ENCODE measurements around the gene HSPBAP1. TPM values are rescaled to one million over a fixed set of nuclear protein-coding genes. Genes with fewer than 3 reads are reported as not detected.

The HSPBAP1 gene
- total and polyA plus RNA-seq, 2 donors from 2014 or later, result 8.3 to 12.5 TPM

- peaks cover 3 to 8% (median 6%) of the 10 kb centered on the region in 3 donors for H3K4me1 ChIP-seq (ENCODE audit: control insufficient read depth in 2 of 3, insufficient read depth in 2 of 3, low read depth in 1 of 3, low read length in 3 of 3)
- peak overlapping the region; percentile 43 to 78 (median 74) for H3K9ac ChIP-seq (ENCODE audit: low read length in 3 of 3)
- no peaks in the 10 kb centered on the region for H3K36me3 ChIP-seq (ENCODE audit: control insufficient read depth in 2 of 3, insufficient read depth in 3 of 3, low read length in 3 of 3)
- DNase-seq (no peak), FAIRE-seq (no peak)
- no peak for TF ChIP-seq CTCF (IDR thresholded peaks at IDR 0.05; ENCODE audit: borderline replicate concordance, extremely low read depth, insufficient read depth)
- no peaks in the 10 kb centered on the region for H3K27me3 ChIP-seq (ENCODE audit: control insufficient read depth, insufficient read depth, low read length)
- H3K4me3 ChIP-seq (ENCODE audit: low read length in 3 of 3), result peak overlapping the region; percentile 64 to 84 (median 77)
- peak overlapping the region; percentile 91 to 98 for H3K27ac ChIP-seq (ENCODE audit: low read depth in 2 of 2, low read length in 2 of 2)
- intact Hi-C loops (cut with DNase I), result no loop called here
- no peaks in the 10 kb centered on the region for H3K9me3 ChIP-seq (ENCODE audit: control insufficient read depth in 2 of 3, insufficient read depth in 1 of 3, low read length in 3 of 3)
Measured at GRCh38 chr3:122795674-122796195, 2.1 kb upstream of the HSPBAP1 start.

- FAIRE-seq, result no peak
- TF ChIP-seq CTCF (IDR thresholded peaks at IDR 0.05; ENCODE audit: borderline replicate concordance, extremely low read depth, insufficient read depth), result no peak
Measured at GRCh38 chr3:122794779-122795673, 1.4 kb upstream of the HSPBAP1 start, which contains the start of gene SLC49A4. Gene SLC49A4, plus strand, starts transcription at chr3:122795069. Its CDS starts 124 bp downstream, at chr3:122795193.

GRCh38 chr3:122794483-122794778 lies 800 bp upstream of the HSPBAP1 start:
- H3K36me3 ChIP-seq (ENCODE audit: control insufficient read depth in 2 of 3, insufficient read depth in 3 of 3, low read length in 3 of 3), result no peaks in the 10 kb centered on the region
- H3K9me3 ChIP-seq (ENCODE audit: control insufficient read depth in 2 of 3, insufficient read depth in 1 of 3, low read length in 3 of 3), result no peaks in the 10 kb centered on the region
- H3K27ac ChIP-seq (ENCODE audit: low read depth in 2 of 2, low read length in 2 of 2), result peak overlapping the region; percentile 91 to 98
- DNase-seq (no peak), FAIRE-seq (no peak)
- intact Hi-C loops (cut with DNase I), result no loop called here
- peak overlapping the region; percentile 84 to 94 (median 88) for H3K4me3 ChIP-seq (ENCODE audit: low read length in 3 of 3)
- no peak for TF ChIP-seq CTCF (IDR thresholded peaks at IDR 0.05; ENCODE audit: borderline replicate concordance, extremely low read depth, insufficient read depth)
- no peaks in the 10 kb centered on the region for H3K27me3 ChIP-seq (ENCODE audit: control insufficient read depth, insufficient read depth, low read length)
- H3K9ac ChIP-seq (ENCODE audit: low read length in 3 of 3), result peak overlapping the region; percentile 74 to 86 (median 74)
- peaks cover 3 to 8% (median 6%) of the 10 kb centered on the region in 3 donors for H3K4me1 ChIP-seq (ENCODE audit: control insufficient read depth in 2 of 3, insufficient read depth in 2 of 3, low read depth in 1 of 3, low read length in 3 of 3)

More at GRCh38 chr3:122794779-122795673, 1.4 kb upstream of the HSPBAP1 start, which contains the start of gene SLC49A4:
- peak; percentile 88 to 93 (median 90) for DNase-seq
- Histone ChIP-seq H3K9me3 (ENCODE audit: control insufficient read depth in 2 of 3, insufficient read depth in 1 of 3, low read length in 3 of 3) (no peaks in the 10 kb centered on the region), H3K4me3 (ENCODE audit: low read length in 3 of 3) (peak within 1 kb of the TSS; percentile 84 to 94 (median 88)), H3K36me3 (ENCODE audit: control insufficient read depth in 2 of 3, insufficient read depth in 3 of 3, low read length in 3 of 3) (no peaks in the 10 kb centered on the region), H3K4me1 (ENCODE audit: control insufficient read depth in 2 of 3, insufficient read depth in 2 of 3, low read depth in 1 of 3, low read length in 3 of 3) (peaks cover 3 to 8% (median 6%) of the 10 kb centered on the region in 3 donors), H3K27me3 (ENCODE audit: control insufficient read depth, insufficient read depth, low read length) (no peaks in the 10 kb centered on the region), H3K27ac (ENCODE audit: low read depth in 2 of 2, low read length in 2 of 2) (peak within 1 kb of the TSS; percentile 91 to 98), H3K9ac (ENCODE audit: low read length in 3 of 3) (peak within 1 kb of the TSS; percentile 74 to 86 (median 78))
- intact Hi-C loops (cut with DNase I), result no loop called here

Data from kidney (tissue), 14 donors.